SH-SY5Y (cell line): ENCODE data around the gene CAB39.

Source experiments
- GATA2 ChIP-seq: IDR thresholded peaks from 2 replicates; pipeline ENCODE4 v1.6.1; 2011; ENCODE audit warnings: mild to moderate bottlenecking, low read depth, low read length
- GATA3 ChIP-seq: IDR thresholded peaks from 2 replicates; pipeline ENCODE4 v1.6.1; 2011; ENCODE audit warnings: low read depth, mild to moderate bottlenecking, low read length, moderate library complexity

The CAB39 gene

GRCh38 chr2:230772156-230772555, 59.5 kb downstream of the CAB39 start:
- no peak for TF ChIP-seq GATA3
- no peak for TF ChIP-seq GATA2

GRCh38 chr2:230773039-230773773, 60.6 kb downstream of the CAB39 start:
- TF ChIP-seq GATA2, result no peak
- no peak for TF ChIP-seq GATA3

- TF ChIP-seq GATA2 (no peak), GATA3 (no peak)
These were observed 61.8 kb downstream of the CAB39 start for GRCh38 chr2:230774348-230774951.

- TF ChIP-seq GATA3 (no peak), GATA2 (no peak)
These were observed 63.1 kb downstream of the CAB39 start for GRCh38 chr2:230775737-230776136.

- TF ChIP-seq GATA3 (no peak), GATA2 (no peak)
These were observed 65.1 kb downstream of the CAB39 start for GRCh38 chr2:230777721-230778120.

- TF ChIP-seq GATA3, result no peak
- no peak for TF ChIP-seq GATA2
These were observed 65.9 kb downstream of the CAB39 start for GRCh38 chr2:230778350-230779063.

GRCh38 chr2:230779126-230779525, 66.5 kb downstream of the CAB39 start:
- TF ChIP-seq GATA2, result no peak
- no peak for TF ChIP-seq GATA3

GRCh38 chr2:230779607-230780006, 67.0 kb downstream of the CAB39 start:
- TF ChIP-seq GATA3 (no peak), GATA2 (no peak)

- TF ChIP-seq GATA2 (no peak), GATA3 (no peak)
These were observed 68.6 kb downstream of the CAB39 start for GRCh38 chr2:230781130-230781797.

- TF ChIP-seq GATA2, result no peak
- no peak for TF ChIP-seq GATA3
These were observed 70.5 kb downstream of the CAB39 start for GRCh38 chr2:230783101-230783500.

- TF ChIP-seq GATA3 (no peak), GATA2 (no peak)
These were observed 72.2 kb downstream of the CAB39 start for GRCh38 chr2:230784795-230785194.

- no peak for TF ChIP-seq GATA3
- no peak for TF ChIP-seq GATA2
These were observed 72.7 kb downstream of the CAB39 start for GRCh38 chr2:230785346-230785745.

- TF ChIP-seq GATA2 (no peak), GATA3 (no peak)
These were observed 74.5 kb downstream of the CAB39 start for GRCh38 chr2:230787101-230787500.

- TF ChIP-seq GATA3, result no peak
These were observed 76.0 kb downstream of the CAB39 start for GRCh38 chr2:230788554-230789175.

- no peak for TF ChIP-seq GATA2
- no peak for TF ChIP-seq GATA3
These were observed 78.3 kb downstream of the CAB39 start for GRCh38 chr2:230790981-230791380.
